ENCODE measurements around the gene RGL2.
A peak's percentile ranks its signal among the peaks of the same experiment; 100 is the strongest.

GRCh38 chr6:33299237-33299944 is 649 bp upstream of the RGL2 start:
- TF ChIP-seq CTCF (IDR thresholded peaks at IDR 0.05) (peak; percentile 37 to 81 (median 74)), POLR2A (IDR thresholded peaks at IDR 0.05) (peak; percentile 61 to 79)
